ENCODE results near the gene E2F4.
A peak's percentile ranks its signal among the peaks of the same experiment; 100 is the strongest.

E2F4 gene

GRCh38 chr16:67248073-67248400, 56.1 kb downstream of the E2F4 start:
- Histone ChIP-seq H4K8ac (ENCODE audit: low read depth, low read length) (no peak overlapping the region), H3K9me3 (replicated peaks in 1 of 2; ENCODE audit: control insufficient read depth in 2 of 2, insufficient read depth in 1 of 2, low read depth in 1 of 2, low read length in 2 of 2) (no peaks in the 10 kb centered on the region), H3K4ac (ENCODE audit: low read length) (no peak overlapping the region), H3K4me2 (ENCODE audit: insufficient read depth, low read length, poor library complexity, severe bottlenecking) (peak overlapping the region; percentile 99), H2AFZ (ENCODE audit: low read length) (peak overlapping the region; percentile 96), H2BK120ac (ENCODE audit: low read depth, low read length) (no peak overlapping the region), H2BK12ac (ENCODE audit: low read length) (peak overlapping the region; percentile 7), H4K91ac (ENCODE audit: low read depth, low read length, poor library complexity) (no peak overlapping the region), H3K4me1 (ENCODE audit: control insufficient read depth in 2 of 2, insufficient read depth in 1 of 2, low read depth in 1 of 2, low read length in 2 of 2) (peaks cover 27 to 29% of the 10 kb centered on the region in 2 donors), H2BK15ac (ENCODE audit: low read length) (peak overlapping the region; percentile 86), H3K27me3 (ENCODE audit: control insufficient read depth in 3 of 3, insufficient read depth in 3 of 3, low read depth in 1 of 3, low read length in 3 of 3) (peaks cover 0 to 30% (median 7%) of the 10 kb centered on the region in 3 experiments), H3K36me3 (replicated peaks in 1 of 2; ENCODE audit: control insufficient read depth in 2 of 2, insufficient read depth in 2 of 2, low read length in 2 of 2) (no peaks in the 10 kb centered on the region), H3K4me3 (ENCODE audit: low read length in 2 of 2) (peak overlapping the region; percentile 80 to 86), H3K79me1 (ENCODE audit: low read depth, low read length) (no peaks in the 10 kb centered on the region), H3K9ac (ENCODE audit: low read depth, low read length, poor library complexity) (peak overlapping the region; percentile 93), H3K27ac (replicated peaks; ENCODE audit: low read length) (no peak overlapping the region), H2AK5ac (ENCODE audit: low read depth, low read length) (peak overlapping the region; percentile 17), H3K23ac (ENCODE audit: low read depth, low read length, poor library complexity) (no peak overlapping the region), H3K14ac (ENCODE audit: low read length) (no peak overlapping the region), H3K18ac (ENCODE audit: low read length) (peak overlapping the region; percentile 88), H2BK5ac (ENCODE audit: low read length) (no peak overlapping the region)
- DNase-seq (ENCODE audit: low spot score) = no peak
- no CpG with 5 or more reads among the region's 7 CpGs for WGBS, 2 donors (ENCODE audit: extremely low coverage in 2 of 2, insufficient read length in 2 of 2, insufficient replicate concordance in 1 of 2)

Small RNAs within 50 kb of the gene (small RNA-seq; reads per million reads assigned to genes)
- gene MIR328 (ENCODE audit: insufficient read depth) = 256 reads per million, percentile 98 among the genes with 10 or more reads in this experiment

All from neuronal stem cell (in vitro differentiated cells).